ENCODE measurements around the gene ZNF366. TPM values are rescaled to one million over a fixed set of nuclear protein-coding genes. Genes with fewer than 3 reads are reported as not detected.
A peak's percentile ranks its signal among the peaks of the same experiment; 100 is the strongest.

Gene ZNF366
- total RNA-seq, 4 donors from 2014 or later = 1.3 to 14.7 (median 3.0) TPM

GRCh38 chr5:72459089-72459661, 48.0 kb downstream of the ZNF366 start:
- DNase-seq = peak; percentile 64 to 79
- WGBS, 2 donors = 16 to 22% methylated on average over 5 of the region's 5 CpGs
- Histone ChIP-seq H3K27me3 (no peaks in the 10 kb centered on the region), H3K9me3 (no peaks in the 10 kb centered on the region), H3K4me1 (peaks cover 16 to 34% of the 10 kb centered on the region in 2 donors), H3K4me3 (replicated peaks in 1 of 3) (no peak overlapping the region), H3K27ac (peak overlapping the region; percentile 62 to 71 (median 66)), H3K36me3 (no peaks in the 10 kb centered on the region)
- intact Hi-C loops (cut with DNase I) = no loop called here
- no peak for TF ChIP-seq POLR2A (IDR thresholded peaks at IDR 0.05)
- no peak for TF ChIP-seq CTCF (IDR thresholded peaks at IDR 0.05)

DNA sequence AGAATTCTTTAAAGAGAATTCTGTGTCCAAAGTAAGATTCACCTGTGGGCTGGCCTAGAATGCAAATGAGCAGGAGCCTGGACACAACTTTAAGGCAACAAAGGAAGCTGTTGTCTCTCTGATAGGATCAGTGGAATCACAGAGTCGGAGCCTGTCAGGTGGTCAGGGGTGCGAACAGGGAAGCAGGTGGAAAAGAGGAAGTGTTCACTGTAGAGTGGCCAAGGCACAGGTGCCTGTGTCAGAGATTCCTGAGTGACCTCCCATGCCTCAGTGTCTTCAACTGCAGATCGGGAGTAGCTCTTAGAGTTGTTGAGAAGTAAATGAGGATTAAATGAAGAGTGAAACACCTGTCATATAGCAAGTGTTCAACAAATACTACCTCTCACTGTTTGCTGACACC, 48.8 kb downstream of the ZNF366 start:
- peak overlapping the region; percentile 62 to 71 (median 66) for H3K27ac ChIP-seq
- no peak for TF ChIP-seq POLR2A (IDR thresholded peaks at IDR 0.05)
- no peak for TF ChIP-seq CTCF (IDR thresholded peaks at IDR 0.05)
- H3K36me3 ChIP-seq = no peaks in the 10 kb centered on the region
- H3K27me3 ChIP-seq = no peaks in the 10 kb centered on the region
- H3K4me3 ChIP-seq (replicated peaks in 1 of 3) = no peak overlapping the region
- no peak for DNase-seq
- WGBS, 2 donors = 44 to 70% methylated on average over 3 of the region's 3 CpGs
- H3K4me1 ChIP-seq = peaks cover 23 to 42% of the 10 kb centered on the region in 2 donors
- intact Hi-C loops (cut with DNase I) = no loop called here
- no peaks in the 10 kb centered on the region for H3K9me3 ChIP-seq

DNA sequence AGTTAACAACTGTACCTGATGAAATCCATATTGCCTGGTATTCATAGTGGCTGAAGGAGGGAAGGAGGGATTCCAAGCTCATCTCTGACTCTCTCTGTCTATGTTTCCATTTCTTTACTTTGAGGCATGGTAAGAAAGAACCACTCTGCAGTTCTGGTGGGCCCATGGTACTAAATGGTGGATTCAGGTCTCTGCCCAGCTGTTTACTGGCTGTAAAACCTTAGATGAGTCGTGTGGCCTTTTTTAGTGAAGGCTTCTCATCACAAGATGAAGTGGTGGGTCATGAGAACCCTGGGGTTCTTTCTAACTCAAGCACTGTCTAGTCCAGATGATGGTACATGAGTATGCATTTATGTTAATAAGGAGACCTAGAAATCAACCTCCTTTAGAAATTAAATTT, 49.7 kb downstream of the ZNF366 start:
- no peak overlapping the region for H3K27ac ChIP-seq
- no peaks in the 10 kb centered on the region for H3K36me3 ChIP-seq
- H3K27me3 ChIP-seq = no peaks in the 10 kb centered on the region
- H3K4me3 ChIP-seq (replicated peaks in 1 of 3) = no peak overlapping the region
- no peaks in the 10 kb centered on the region for H3K9me3 ChIP-seq
- 91 to 100% methylated on average over 1 of the region's 1 CpG for WGBS, 2 donors
- intact Hi-C loops (cut with DNase I) = no loop called here
- no peak for TF ChIP-seq CTCF (IDR thresholded peaks at IDR 0.05)
- TF ChIP-seq POLR2A (IDR thresholded peaks at IDR 0.05) = no peak
- H3K4me1 ChIP-seq = peaks cover 32 to 51% of the 10 kb centered on the region in 2 donors
- no peak for DNase-seq

- Histone ChIP-seq H3K27me3 (no peaks in the 10 kb centered on the region), H3K36me3 (no peaks in the 10 kb centered on the region), H3K27ac (no peak overlapping the region), H3K9me3 (no peaks in the 10 kb centered on the region), H3K4me1 (peaks cover 41 to 61% of the 10 kb centered on the region in 2 donors), H3K4me3 (replicated peaks in 1 of 3) (no peak overlapping the region)
- intact Hi-C loops (cut with DNase I) = no loop called here
- 96% methylated on average over 8 of the region's 8 CpGs for WGBS, 2 donors
- TF ChIP-seq CTCF (IDR thresholded peaks at IDR 0.05) = no peak
- no peak for TF ChIP-seq POLR2A (IDR thresholded peaks at IDR 0.05)
- no peak for DNase-seq
Measured at GRCh38 chr5:72456391-72457074, 50.7 kb downstream of the ZNF366 start.

DNA sequence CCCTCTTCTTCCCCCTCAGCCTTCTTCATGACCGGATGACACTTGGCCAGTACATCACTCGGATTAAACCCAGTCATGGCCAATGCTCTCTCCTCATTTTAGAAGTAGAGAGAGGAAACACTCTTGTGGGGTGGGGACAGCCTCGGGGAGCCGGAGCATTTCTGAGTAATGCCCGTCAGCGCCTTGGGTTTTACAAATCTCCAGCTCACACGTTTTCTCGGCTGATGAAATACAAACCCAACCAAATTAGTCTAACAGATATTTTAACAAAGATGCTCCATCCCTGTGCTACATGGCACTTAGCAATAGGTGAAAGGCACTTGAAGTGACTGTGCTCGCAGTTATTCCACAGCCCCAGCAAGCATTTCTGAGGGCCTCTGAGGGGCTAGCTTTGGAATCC, 51.7 kb downstream of the ZNF366 start:
- Histone ChIP-seq H3K36me3 (no peaks in the 10 kb centered on the region), H3K4me1 (peaks cover 44 to 68% of the 10 kb centered on the region in 2 donors), H3K4me3 (replicated peaks in 1 of 3) (no peak overlapping the region), H3K27me3 (no peaks in the 10 kb centered on the region), H3K9me3 (no peaks in the 10 kb centered on the region), H3K27ac (peak overlapping the region in 1 of 3 donors; percentile 84)
- intact Hi-C loops (cut with DNase I) = no loop called here
- WGBS, 2 donors = 66 to 82% methylated on average over 9 of the region's 9 CpGs
- no peak for DNase-seq
- TF ChIP-seq CTCF (IDR thresholded peaks at IDR 0.05) (no peak), POLR2A (IDR thresholded peaks at IDR 0.05) (no peak)
